GM19043 (cell line): ENCODE data around the gene BANF2.
"Not testable (repeated sequence)": the region's sequence is repeated elsewhere in the genome, so short reads cannot be mapped to it uniquely, and the experiment has no call there.

Experiments
- ATAC-seq: cut with Tn5 transposase; IDR thresholded peaks from one replicate; pipeline ENCODE4 v1.9.1; 2021; ENCODE audit warnings: low read depth; ENCODE audit not compliant: unreplicated experiment

Gene BANF2

DNA sequence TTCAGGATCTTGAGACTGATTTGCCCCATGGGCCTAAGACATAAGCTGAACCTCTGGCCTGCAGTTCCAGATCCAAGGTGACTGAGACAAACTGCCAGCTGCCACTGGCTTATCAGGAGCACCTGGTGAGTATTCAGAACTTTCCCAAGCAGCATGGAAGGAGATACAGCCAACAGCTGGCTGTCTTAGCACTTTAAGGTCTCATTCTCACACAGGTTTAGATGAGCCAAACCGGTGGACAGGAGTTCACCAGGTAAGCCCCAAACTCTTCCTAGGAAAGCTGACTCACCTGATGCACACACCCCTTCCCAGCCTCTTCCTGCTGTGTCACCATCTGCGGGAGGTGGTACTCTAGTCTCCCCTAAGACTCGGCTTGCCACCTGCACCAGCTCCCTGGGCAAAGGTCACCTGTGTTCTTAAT is at the start of gene BANF2:
Gene BANF2 (plus strand): TSS at position 36 of the 421 bp plus-strand sequence. CDS start 25,060 bp downstream, outside the sequence.
- ATAC-seq: no peak

GRCh38 chr20:17650301-17651128 is 49.3 kb upstream of the BANF2 start:
- no peak for ATAC-seq

GRCh38 chr20:17651129-17651759 is 48.5 kb upstream of the BANF2 start:
- no peak for ATAC-seq

DNA sequence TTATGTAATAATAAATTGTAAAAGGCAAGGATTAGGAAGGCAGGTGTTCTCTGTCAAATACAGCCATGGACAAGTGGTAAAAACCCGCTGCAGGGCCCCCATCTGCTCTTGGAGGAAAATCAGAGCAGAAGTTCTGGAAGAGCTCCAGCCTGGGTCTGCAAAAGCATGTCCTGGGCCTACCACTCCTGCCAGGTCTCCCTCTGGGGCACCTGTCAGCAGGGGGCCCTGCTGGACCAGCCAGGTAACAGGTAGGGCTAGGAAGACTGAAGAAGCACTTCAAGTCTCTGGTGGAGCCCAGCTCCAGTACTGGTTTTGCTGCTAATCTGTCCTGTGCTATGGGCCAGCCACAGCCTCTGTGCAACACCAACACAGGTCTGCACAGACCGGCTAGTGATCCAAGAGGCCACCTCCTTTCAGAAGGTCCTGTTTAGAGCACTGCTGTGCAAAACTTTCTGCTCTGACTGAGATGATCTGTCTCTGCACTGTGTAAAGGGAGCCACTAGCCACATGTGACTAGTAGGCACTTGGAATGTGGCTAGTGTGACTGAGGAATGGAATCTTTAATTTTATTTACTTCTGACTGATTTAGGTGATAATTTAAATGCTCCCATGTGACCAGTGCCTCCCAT is 47.9 kb upstream of the BANF2 start:
- no peak for ATAC-seq

GRCh38 chr20:17652411-17652810 is 47.4 kb upstream of the BANF2 start:
- no peak for ATAC-seq

GRCh38 chr20:17653835-17654648 is 45.7 kb upstream of the BANF2 start:
- no peak for ATAC-seq

DNA sequence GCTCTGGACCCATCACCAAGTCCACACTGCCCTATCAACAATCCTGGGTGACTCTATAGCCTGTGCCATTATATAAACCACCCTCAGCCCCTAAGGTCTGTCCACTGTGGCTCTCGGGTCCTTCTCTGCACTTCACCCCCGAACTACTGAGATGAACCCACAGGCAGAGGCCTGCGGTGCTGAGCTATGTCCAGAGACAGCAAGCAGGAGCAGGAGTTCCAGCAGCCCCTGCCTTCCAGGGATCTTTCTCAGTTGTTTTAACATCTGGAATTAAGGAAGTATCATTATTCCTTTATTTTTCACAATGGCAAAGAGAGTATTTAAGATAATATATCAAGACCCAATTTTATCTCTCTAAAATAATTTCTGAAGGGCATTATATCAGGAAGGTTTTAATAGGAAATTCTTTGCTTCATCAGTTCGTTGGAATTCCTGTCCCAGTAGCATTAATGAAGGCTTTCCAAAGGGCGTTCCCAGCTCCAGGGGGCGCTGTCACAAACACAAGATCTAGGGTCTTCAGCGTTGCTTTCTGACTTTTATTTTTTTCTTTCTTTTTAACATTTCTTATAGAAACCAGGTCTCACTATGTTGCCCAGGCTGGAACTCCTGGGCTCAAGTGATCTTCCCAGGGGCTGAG is 45.0 kb upstream of the BANF2 start:
- no peak for ATAC-seq

DNA sequence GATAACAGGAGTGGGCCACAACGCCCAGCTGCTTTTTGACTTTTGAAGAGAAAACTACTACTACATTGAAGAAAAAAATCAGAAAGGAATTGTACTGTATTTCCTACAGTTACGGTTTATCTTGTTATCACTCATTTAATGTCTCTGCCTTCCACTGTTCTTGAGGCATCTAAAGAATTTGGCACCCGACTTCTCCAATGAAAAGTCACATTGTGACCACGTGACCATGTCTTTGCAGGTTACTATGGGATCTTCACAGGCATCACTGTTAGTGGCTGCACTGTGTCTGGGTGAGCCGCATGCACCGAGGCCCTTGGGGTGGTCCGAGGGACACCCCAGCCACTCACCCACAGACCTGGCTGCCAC is 44.5 kb upstream of the BANF2 start:
- no peak for ATAC-seq

DNA sequence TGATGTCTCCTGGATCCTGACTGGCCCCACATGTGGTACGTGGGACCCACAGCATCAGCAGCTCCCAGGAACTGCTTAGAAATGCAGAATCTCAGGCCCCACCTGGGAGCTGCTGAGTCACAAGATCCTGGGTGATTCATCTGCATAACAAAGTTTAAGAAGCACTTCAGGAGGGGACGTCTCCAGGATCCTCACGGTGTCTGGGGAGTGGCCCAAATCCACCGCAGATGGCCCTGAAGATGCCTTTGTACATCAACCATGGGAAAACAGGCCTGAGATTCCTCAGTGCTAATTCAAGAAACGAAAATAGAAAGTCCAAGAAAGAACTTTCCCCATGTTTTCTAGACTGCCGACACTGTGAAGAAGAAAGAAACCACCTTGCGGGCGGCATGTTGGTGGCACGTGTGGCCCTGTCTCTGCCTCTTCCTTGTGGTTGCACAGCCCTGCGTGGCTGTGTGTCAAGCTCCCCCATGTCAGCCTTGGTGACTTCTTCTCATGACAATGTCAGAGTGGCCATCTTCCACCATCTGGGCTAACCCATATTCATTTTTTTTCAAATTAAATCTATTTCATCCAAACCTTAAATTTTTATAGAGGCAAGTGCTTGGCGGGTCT is 43.8 kb upstream of the BANF2 start:
- ATAC-seq: no peak

DNA sequence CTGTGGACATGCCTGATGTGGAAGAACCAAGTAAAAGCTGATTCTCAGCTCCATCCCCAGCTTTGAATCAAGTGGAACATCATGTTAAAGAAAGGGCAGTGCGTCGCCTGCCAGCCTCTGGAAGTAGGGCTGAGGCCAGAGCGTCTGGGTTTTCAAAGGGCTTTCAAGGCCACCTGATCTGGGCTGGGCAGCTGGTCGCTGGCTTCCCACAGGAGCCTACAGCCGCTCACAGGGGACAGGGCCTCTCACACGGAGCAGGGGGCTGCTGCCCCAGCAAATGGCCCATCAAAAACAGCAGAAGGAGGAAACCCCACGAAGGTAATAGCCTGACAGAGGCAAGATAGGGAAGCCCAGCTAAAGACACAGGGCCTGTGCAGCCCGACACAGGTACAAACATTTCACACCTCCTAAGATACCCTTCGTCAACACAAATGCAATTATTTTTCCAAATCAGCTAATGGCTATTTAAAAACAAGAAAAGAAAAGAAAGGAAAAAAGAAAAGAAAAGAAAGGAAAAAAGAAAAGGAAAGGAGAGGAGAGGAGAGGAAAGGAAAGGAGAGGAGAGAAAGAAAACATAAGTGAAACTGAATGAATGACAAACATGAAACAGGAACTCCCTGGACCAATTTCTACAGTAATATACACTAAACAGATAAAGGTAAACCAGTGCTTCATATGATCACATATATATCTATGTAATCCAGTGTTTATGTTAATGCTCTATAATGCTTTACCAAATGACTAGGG is 42.5 kb upstream of the BANF2 start:
- no peak for ATAC-seq

- ATAC-seq: no peak
Observed at GRCh38 chr20:17657898-17658647, 41.7 kb upstream of the BANF2 start.

- no peak for ATAC-seq
Observed at GRCh38 chr20:17658648-17658993, 41.1 kb upstream of the BANF2 start.

- ATAC-seq: not testable (repeated sequence)
Observed at GRCh38 chr20:17659344-17659743, 40.4 kb upstream of the BANF2 start.

- no peak for ATAC-seq
Observed at GRCh38 chr20:17659801-17660200, 40.0 kb upstream of the BANF2 start.

DNA sequence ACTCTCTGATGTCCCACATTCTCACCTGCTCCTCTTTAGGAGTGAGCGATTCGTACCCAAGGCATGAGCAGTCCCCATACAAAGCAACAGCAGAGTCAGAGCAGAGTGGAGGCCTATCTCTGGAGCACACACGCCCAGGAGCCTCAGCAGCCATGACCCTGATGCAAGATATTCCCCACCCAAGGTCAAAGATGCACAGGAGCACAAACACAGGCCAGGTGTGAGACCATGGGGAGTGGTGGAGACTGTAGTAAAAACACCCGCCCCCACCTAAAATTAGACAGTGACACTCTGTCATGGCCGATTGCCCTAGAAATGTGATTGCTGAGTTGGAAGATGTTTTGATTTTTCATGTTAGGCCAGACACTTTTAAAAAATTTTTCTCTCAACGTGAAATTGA is 39.1 kb upstream of the BANF2 start:
- no peak for ATAC-seq

- ATAC-seq: no peak
Observed at GRCh38 chr20:17661121-17661744, 38.5 kb upstream of the BANF2 start.

DNA sequence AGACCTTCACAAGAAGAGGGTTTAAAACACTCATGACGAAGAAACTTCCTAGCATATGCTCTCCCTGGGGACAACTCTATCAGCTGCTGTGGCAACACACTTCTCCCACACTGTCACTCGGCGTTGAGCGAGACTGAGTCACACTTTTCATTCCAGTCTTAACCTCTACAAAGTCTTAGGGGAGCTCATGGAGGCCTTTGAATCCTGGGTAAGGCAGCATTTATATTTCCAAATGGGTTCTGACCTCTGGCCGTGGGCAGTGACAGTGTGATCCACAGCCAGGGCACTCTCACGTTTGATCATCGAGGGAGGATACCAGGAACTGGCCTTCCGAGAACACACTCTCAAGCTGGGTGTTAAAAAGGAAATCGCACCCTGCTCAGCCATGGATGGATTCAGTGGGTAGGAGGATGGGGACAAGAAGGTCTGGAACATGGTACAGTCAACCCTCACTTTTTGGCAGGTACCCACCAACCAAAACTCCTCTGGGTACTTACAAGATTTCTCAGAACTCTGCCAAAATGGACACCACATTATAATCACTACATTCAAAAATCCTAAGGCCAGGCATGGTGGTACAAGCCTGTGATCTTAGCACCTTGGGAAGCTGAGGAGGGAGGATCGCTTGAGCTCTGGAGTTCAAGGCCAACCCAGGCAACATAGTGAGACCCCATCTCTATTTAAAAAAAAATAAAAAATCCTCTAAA is 37.3 kb upstream of the BANF2 start:
- ATAC-seq: no peak

DNA sequence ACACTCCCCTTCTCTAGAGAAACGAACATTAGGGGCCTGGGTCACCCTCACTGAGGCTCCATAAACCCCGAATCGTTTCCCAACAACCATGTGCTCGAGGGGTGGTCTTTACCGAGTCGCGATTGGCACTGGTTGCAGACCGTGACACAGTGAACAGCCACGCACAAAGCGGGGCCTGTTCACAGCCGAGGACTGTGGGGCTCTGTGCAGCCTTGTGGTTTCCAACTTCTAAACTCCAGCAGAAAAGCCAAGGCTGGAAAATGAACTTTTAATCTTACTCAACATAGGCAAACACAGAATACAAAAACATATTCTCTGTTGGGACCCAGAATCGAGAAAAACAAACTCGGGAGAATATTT is 36.7 kb upstream of the BANF2 start:
- no peak for ATAC-seq
